Right lobe of liver (tissue), 6 donors: Measurements from ENCODE around the gene RAP1A. TPM values are rescaled to one million over a fixed set of nuclear protein-coding genes. Genes with fewer than 3 reads are reported as not detected.

Experiments used
- ATAC-seq, 4 donors: fragments of 200-7000 bp; cut with Tn5 transposase; one replicate each; pipeline ENCODE4 v1.9.1; 2020; ENCODE audit warnings: mild to moderate bottlenecking in 4 of 4, moderate library complexity in 4 of 4
- DNase-seq, 3 donors: peaks; one replicate each; pipeline ENCODE4 v3.0.0-alpha.2; 2020
- H3K27ac ChIP-seq, 3 donors: fragments of 200-600 bp; one replicate each; pipeline ENCODE4 v1.8.0; 2022
- H3K27me3 ChIP-seq, 2 donors: fragments of 200-600 bp; one replicate each; pipeline ENCODE4 v1.8.0; 2022
- H3K36me3 ChIP-seq, 4 donors: fragments of 200-600 bp; sonication (generic) in 1 of 4; one replicate each; pipeline versions ENCODE4 v1.5.1 to v1.8.0; 2017 to 2022; ENCODE audit warnings: control low read depth in 1 of 4
- H3K4me1 ChIP-seq, 4 donors: fragments of 200-600 bp; sonication (generic) in 1 of 4; one replicate each; pipeline versions ENCODE4 v1.5.1 to v1.8.0; 2017 to 2022; ENCODE audit warnings: control low read depth in 1 of 4
- H3K4me3 ChIP-seq, 3 donors: fragments of 200-600 bp; one replicate each; pipeline ENCODE4 v1.8.0; 2022
- H3K9me3 ChIP-seq, 4 donors: fragments of 200-600 bp; sonication (generic) in 1 of 4; one replicate each; pipeline versions ENCODE4 v1.5.1 to v1.8.0; 2017 to 2022; ENCODE audit warnings: control low read depth in 1 of 4
- CTCF ChIP-seq, 4 donors: fragments of 200-600 bp in 3 of 4; fragments of 450-650 bp in 1 of 4; IDR thresholded peaks; one replicate each; pipeline versions ENCODE4 v1.5.1 to v1.8.0; 2016 to 2022; ENCODE audit warnings: antibody characterized with exemption in 4 of 4, mild to moderate bottlenecking in 2 of 4
- POLR2A ChIP-seq: fragments of 450-650 bp; IDR thresholded peaks from one replicate; pipeline ENCODE4 v1.6.1; 2017; ENCODE audit warnings: antibody characterized with exemption, mild to moderate bottlenecking
- WGBS: methylation state at CpG from one replicate; pipeline ENCODE4 v1.1.6; 2018; ENCODE audit warnings: low coverage, low lambda C conversion rate; ENCODE audit not compliant: insufficient coverage; ENCODE audit errors: missing lambda C conversion rate; 5-methylcytosine and 5-hydroxymethylcytosine counted together
- intact Hi-C, 2 donors: fragments of 100-400 bp; cut with DNase I; formaldehyde crosslinking; loops; one replicate each; pipeline versions ENCODE4 v1.11.2 to v1.14.1; 2022
- total RNA-seq, 6 experiments: library from RNA; depleted of rRNA in 2 of 6; stranded (reverse); fragments of >200 nt in 2 of 6; fragmentation: NEBNext Ultra II Directional in 3 of 6; extraction: Animal tissue kit (Norgen Biotek cat#: 25700) in 3 of 6; gene quantifications; one replicate each; pipeline versions ENCODE4 v1.1.0 to v1.2.4, GENCODE V29; 2016 to 2023
- donor health status: DM: no; HTN: yes; CAD: no.
- donor health status: DM: no; HTN: no; CAD: no.
- donor health status: DM: no; HTN: no; CAD: no.
- donor health status: DM: no; HTN: yes; CAD: no.
- donor health status: DM: no; HTN: yes; CAD: no.

The RAP1A gene
- total RNA-seq, 6 experiments from 2014 or later, result 25.9 to 53.8 (median 33.3) TPM

- intact Hi-C loops, result no loop called here
- ATAC-seq, result peak in 1 of 4 donors; percentile 35
- no peak overlapping the region for H3K27ac ChIP-seq
Observed at GRCh38 chr1:111707906-111708305, 88.3 kb downstream of the RAP1A start.

GRCh38 chr1:111709986-111710385 lies 90.4 kb downstream of the RAP1A start:
- Histone ChIP-seq H3K4me3 (no peak overlapping the region), H3K36me3 (peaks cover 0 to 12% (median 2%) of the 10 kb centered on the region in 4 donors), H3K27ac (no peak overlapping the region), H3K4me1 (peaks cover 0 to under 1% (median 0%) of the 10 kb centered on the region in 4 donors), H3K27me3 (no peaks in the 10 kb centered on the region), H3K9me3 (no peaks in the 10 kb centered on the region)
- DNase-seq (no peak), ATAC-seq (no peak)
- TF ChIP-seq CTCF (IDR thresholded peaks at IDR 0.05) (no peak), POLR2A (no peak)
- intact Hi-C loops, result no loop called here
- 89% methylated on average over 1 of the region's 1 CpG for WGBS

More at GRCh38 chr1:111707906-111708305, 88.3 kb downstream of the RAP1A start:
- no peaks in the 10 kb centered on the region for H3K9me3 ChIP-seq
- peaks cover 0 to 9% (median 2%) of the 10 kb centered on the region in 4 donors for H3K4me1 ChIP-seq
- no peak overlapping the region for H3K4me3 ChIP-seq
- H3K36me3 ChIP-seq, result peaks cover 0 to 12% (median 2%) of the 10 kb centered on the region in 4 donors
- H3K27me3 ChIP-seq, result no peaks in the 10 kb centered on the region
- DNase-seq, result no peak
- 69% methylated on average over 9 of the region's 9 CpGs for WGBS
- TF ChIP-seq POLR2A (no peak), CTCF (IDR thresholded peaks at IDR 0.05) (no peak)

DNA sequence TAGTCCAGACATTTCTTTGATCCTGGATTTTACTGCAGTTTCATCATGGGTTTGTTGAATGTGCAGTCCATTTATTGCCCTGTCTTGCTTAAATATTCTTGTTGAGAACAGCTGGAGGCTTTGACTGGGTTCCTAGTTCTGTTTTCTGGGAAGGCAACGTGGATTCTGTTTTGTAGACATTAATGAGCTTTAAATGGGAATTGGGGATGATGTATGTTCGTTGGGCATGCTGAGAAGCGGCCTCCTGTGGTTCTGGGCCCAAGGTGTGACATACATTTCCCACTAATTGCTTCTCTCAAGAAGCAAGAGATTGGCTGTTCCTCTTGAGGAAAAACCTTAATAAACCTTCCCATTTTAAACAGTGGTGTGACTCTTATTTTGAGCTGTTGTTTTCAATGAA lies 96.7 kb downstream of the RAP1A start:
- H3K27ac ChIP-seq, result no peak overlapping the region

GRCh38 chr1:111717450-111717849 lies 97.9 kb downstream of the RAP1A start:
- no peaks in the 10 kb centered on the region for H3K36me3 ChIP-seq
- no peaks in the 10 kb centered on the region for H3K9me3 ChIP-seq
- ATAC-seq (no peak), DNase-seq (no peak)
- TF ChIP-seq CTCF (IDR thresholded peaks at IDR 0.05), result no peak
- no peak for TF ChIP-seq POLR2A
- intact Hi-C loops, result no loop called here
- H3K4me3 ChIP-seq, result no peak overlapping the region
- no peaks in the 10 kb centered on the region for H3K27me3 ChIP-seq
- H3K4me1 ChIP-seq, result no peaks in the 10 kb centered on the region
- WGBS, result 94% methylated on average over 2 of the region's 2 CpGs
- no peak overlapping the region for H3K27ac ChIP-seq

More for the DNA sequence above, 96.7 kb downstream of the RAP1A start:
- Histone ChIP-seq H3K4me3 (no peak overlapping the region), H3K4me1 (no peaks in the 10 kb centered on the region), H3K27me3 (no peaks in the 10 kb centered on the region), H3K36me3 (no peaks in the 10 kb centered on the region), H3K9me3 (no peaks in the 10 kb centered on the region)
- no peak for ATAC-seq
- no peak for TF ChIP-seq POLR2A
- DNase-seq, result no peak
- 71% methylated on average over 3 of the region's 3 CpGs for WGBS
- intact Hi-C loops, result no loop called here

DNA sequence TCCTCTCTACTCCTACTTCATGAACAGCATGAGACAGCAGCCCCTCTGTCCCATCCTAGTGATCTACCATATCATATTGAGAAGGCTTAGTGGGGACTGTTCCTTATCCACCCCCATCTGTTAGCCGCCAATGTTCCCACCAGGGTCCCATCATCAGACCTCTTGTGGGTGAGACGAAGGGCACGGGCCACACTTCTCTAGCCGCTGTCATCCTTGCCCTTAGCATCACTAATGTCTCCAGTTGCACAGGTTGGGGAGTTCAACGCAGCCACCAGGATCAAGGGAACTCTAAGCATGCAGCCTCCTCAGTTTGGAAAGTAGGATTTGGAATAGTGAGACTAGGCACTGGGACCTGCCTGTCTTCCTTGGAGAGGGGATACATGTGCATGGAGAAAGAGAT lies 99.5 kb downstream of the RAP1A start:
- ATAC-seq, result no peak
- no peak for DNase-seq
- TF ChIP-seq POLR2A (no peak), CTCF (IDR thresholded peaks at IDR 0.05) (no peak)
- no peak overlapping the region for H3K27ac ChIP-seq
- H3K4me3 ChIP-seq, result no peak overlapping the region
- 98% methylated on average over 4 of the region's 5 CpGs for WGBS
- no peaks in the 10 kb centered on the region for H3K9me3 ChIP-seq
- H3K27me3 ChIP-seq, result no peaks in the 10 kb centered on the region
- H3K4me1 ChIP-seq, result no peaks in the 10 kb centered on the region
- no peaks in the 10 kb centered on the region for H3K36me3 ChIP-seq
- intact Hi-C loops, result no loop called here
